SHP77 treated with DMSO at 0.1 percent for 48 hours (cell line): ENCODE results near the gene NAPSA.
"Not testable (repeated sequence)": the region's sequence is repeated elsewhere in the genome, so short reads cannot be mapped to it uniquely, and the experiment has no call there.

ENCODE experiments used
- DNase-seq: peaks from one replicate; lab custom pipeline; 2025; lab: John Stamatoyannopoulos, UW

The NAPSA gene

DNA sequence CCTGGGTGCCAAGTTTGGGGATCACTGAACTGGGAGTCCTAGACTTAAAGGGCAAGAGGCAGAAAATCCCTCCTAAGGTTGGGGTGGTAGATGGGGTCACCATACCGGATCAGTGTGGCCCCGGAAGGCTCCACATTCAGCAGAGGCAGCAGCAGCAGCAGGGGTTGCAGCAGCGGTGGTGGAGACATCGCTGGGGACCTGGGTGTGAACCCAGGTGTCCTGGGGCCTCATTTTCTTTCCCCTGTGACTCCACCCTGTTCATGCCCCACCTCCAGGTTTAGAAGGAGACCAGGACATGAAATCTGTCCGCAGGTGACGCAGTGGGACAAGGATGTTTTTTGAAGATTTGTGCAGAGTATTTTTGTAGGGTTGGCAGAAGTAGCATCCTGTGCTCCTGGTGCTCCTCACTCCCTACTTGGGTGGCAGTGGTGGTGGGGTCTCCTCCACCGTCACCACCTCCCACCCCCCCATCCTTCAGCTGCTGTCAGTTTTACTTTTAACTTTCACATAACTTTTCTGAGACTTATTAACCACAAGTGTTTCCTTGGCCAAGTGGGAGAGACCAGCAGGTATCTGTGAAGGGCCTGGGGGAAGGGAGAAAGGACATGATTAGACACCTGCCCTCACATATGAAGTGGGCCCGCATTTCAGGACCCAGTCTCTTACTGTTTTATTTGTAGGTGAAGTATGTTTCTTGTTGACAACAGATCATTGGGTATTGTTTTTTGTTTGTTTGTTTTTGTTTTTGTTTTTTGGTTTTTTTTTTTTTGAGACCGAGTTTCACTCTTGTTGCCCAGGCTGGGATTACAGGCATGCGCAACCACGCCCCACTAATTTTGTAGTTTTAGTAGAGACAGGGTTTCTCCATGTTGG lies at the start of gene NAPSA:
Gene NAPSA, minus strand, starts transcription at position 206 of the 873 bp plus-strand sequence. Its CDS starts 18 bp downstream, at position 188.
- no peak for DNase-seq

DNA sequence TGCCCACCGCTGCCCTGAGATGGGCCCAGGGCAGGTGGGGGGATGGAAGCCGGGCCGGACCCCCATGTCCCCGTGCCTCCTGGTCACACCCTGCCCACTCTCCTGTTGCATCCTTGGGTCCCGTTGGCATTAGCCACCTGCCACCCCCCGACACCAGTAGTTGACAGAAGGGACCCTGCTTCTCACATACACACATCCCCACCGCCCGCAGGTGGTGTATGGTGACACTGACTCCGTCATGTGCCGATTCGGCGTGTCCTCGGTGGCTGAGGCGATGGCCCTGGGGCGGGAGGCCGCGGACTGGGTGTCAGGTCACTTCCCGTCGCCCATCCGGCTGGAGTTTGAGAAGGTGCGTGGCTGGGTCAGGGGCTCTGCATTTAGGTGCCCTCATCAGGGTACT lies 48.1 kb upstream of the NAPSA start:
- DNase-seq, result no peak

- DNase-seq, result no peak
Observed at GRCh38 chr19:50413096-50413495, 47.7 kb upstream of the NAPSA start.

GRCh38 chr19:50412419-50412818 lies 47.0 kb upstream of the NAPSA start:
- no peak for DNase-seq

DNA sequence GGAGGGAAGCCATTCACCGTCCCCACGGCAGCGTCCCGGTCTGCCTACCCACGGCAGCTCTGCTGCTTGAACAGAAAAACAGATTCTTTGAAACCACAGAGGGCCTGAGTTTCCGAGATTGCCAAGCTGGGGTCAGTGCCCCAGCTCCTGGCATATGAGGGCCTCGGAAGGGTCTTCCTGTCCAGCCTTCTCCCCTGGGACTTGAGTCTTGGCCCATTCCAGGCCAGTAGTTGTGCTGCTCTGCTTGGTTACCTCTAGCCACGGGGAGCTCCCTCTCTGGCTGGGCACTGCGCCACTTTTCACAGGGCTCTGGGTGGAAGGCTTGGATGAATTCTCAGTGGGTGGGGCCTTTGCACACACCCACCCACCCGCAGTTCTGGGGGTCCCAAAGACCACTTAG lies 44.7 kb upstream of the NAPSA start:
- DNase-seq, result no peak

DNA sequence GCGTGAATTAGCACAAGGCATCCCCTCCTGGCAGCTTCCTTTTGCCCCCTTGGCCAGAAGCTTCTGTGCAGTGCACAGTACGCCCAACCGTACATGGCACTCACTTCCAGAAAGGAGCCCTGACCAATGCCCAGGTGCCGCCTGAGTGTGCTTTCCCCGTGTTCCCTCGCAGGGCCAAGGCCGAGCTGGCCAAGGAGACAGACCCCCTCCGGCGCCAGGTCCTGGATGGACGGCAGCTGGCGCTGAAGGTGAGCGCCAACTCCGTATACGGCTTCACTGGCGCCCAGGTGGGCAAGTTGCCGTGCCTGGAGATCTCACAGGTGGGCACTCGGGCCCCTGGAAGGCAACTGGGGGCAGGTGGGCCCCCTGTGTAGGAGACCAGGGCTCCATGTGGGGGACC lies 43.9 kb upstream of the NAPSA start:
- no peak for DNase-seq

GRCh38 chr19:50406829-50407228 lies 41.4 kb upstream of the NAPSA start:
- DNase-seq, result no peak

DNA sequence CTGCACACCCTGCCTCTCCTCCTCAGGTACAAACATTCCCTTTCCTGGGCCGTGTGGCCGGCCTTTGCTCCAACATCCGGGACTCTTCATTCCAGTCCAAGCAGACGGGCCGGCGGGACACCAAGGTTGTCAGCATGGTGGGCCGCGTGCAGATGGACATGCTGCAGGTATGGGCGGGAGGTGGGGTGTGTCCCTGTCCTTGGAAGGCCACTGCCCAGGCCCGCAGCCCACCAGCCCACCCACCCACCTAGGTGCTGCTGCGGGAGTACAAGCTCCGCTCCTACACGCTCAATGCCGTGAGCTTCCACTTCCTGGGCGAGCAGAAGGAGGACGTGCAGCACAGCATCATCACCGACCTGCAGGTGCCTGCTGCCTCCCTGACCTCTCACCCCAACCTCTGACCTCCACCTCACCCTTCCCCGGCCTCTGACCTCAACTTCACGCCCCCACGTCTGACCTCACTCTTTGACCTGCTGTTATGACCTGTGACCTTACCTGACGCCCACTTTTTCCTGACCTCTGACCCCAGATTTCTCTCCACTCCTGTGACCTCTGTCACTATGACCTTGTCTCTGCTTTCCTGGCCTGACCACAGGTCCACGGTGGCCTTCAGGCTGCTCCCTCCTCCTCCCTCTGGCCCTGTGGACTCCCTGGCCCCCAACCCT lies 40.8 kb upstream of the NAPSA start:
- DNase-seq, result no peak

GRCh38 chr19:50402544-50403301 lies 37.3 kb upstream of the NAPSA start:
- DNase-seq, result no peak

GRCh38 chr19:50401605-50402450 lies 36.4 kb upstream of the NAPSA start:
- no peak for DNase-seq

DNA sequence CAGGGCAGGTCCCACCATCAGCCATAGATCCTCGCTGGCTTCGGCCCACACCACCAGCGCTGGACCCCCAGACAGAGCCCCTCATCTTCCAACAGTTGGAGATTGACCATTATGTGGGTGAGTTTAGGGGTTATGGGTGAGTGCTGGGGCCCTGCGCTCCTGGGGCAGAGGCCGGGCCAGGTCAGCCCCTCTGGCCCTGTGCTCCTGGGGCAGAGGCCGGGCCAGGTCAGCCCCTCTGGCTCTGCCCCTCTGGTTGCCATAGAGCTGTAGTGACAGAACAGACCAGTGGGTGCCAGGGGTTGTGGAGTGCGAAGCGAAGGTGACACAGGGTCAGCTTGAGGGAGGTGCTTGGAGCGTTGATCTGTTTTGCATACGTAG lies 33.9 kb upstream of the NAPSA start:
- no peak for DNase-seq

GRCh38 chr19:50398675-50399367 lies 33.4 kb upstream of the NAPSA start:
- DNase-seq, result no peak

DNA sequence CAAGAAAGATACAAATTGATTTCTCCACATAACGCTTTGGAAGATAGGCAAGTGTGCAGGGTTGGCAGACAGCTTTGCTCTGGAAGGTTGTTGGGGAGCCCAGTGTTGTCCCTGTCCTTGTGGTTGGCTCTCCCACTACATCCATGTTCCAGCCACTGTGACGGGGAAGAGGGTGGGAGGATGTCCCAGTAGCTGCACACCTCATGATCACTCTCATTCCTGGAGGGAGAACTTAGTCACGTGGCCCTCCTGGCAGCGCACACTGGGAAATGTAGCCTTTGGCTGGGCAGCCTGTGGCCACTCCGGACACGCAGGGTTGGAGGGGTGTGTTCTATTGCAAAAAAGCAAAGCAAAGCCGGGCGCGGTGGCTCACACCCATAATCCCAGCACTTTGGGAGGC lies 28.6 kb upstream of the NAPSA start:
- no peak for DNase-seq

DNA sequence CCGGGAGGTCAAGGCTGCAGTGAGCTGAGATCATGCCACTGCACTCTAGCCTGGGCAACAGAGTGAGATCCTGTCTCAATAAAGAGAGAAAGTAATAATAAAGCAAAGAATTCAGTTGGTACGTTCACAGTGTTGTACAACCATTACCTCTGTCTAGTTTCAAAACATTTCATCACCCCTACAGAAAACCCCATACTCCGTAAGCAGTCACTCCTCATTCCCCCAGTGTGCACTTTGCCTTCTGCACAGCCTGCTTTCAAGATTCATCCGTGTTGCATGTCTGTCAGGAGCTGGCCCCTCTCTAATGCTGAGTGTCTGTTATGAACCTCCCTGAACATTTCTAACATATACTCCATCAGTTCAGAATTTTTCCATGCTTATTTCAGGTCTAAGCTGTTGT lies 28.1 kb upstream of the NAPSA start:
- DNase-seq, result no peak

GRCh38 chr19:50392759-50393158 lies 27.3 kb upstream of the NAPSA start:
- no peak for DNase-seq

DNA sequence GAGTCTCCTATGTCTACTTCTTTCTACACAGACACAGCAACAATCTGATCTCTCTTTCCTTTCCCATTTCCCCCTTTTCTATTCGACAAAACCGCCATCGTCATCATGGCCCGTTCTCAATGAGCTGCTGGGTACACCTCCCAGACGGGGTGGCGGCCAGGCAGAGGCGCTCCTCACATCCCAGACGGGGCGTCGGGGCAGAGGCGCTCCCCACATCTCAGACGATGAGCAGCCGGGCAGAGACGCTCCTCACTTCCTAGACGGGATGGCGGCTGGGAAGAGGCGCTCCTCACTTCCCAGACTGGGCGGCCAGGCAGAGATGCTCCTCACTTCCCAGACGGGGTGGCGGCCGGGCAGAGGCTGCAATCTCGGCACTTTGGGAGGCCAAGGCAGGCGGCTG lies 25.5 kb upstream of the NAPSA start:
- not testable (repeated sequence) for DNase-seq

DNA sequence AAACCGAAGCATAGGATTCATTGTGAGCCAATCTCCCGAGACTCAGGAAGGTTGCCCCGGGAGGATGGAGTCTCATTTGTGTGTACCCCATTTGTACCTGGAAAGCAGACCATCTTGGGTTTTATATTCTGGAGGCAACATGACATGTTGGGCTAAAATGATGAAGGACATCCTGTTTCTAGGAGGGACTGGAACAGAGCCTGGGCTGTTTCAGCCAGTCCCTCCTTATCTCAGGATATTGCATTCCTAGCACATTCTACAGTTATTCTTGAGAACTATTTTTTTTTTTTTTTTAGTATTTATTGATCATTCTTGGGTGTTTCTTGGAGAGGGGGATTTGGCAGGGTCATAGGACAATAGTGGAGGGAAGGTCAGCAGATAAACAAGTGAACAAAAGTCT lies 24.9 kb upstream of the NAPSA start:
- not testable (repeated sequence) for DNase-seq

- no peak for DNase-seq
Observed at GRCh38 chr19:50387868-50388245, 22.4 kb upstream of the NAPSA start.

DNA sequence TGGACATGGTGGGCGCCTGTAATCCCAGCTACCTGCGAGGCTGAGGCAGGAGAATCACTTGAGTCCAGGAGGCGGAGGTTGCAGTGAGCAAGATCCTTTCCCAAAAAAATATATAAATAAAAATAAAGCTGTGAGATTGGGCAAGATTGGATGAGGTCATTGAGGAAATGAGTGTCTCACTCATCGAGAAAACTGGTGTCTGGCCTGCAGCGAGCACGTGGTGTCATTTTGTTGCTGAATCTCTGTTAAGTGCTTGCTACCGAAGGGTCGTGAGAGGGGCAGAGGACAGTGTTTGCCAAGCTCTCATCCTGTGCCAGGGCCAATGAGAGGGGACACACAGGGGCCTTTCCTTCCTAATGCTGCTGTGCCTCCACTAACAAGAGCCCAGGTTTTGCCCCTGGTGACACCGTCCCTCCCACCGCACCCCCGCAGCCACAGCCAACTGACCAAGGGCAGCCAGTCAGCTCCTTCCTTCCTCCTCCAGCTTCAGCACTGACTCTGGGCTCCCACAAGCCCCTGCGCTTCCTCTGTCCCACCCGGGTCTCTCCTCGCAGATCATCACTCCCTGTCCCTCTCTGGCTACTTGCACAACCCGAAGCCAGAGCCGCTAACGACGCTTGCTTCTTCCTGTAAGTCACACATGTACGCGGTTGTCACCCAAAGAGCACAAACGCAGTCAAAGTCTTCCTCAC lies 21.9 kb upstream of the NAPSA start:
- DNase-seq, result no peak

GRCh38 chr19:50384685-50385535 lies 19.5 kb upstream of the NAPSA start:
- DNase-seq, result no peak
